Lower leg skin (tissue), 4 donors: ENCODE data around the gene DOCK1. TPM values are rescaled to one million over a fixed set of nuclear protein-coding genes. Genes with fewer than 3 reads are reported as not detected.

Experiments
- DNase-seq, 2 donors: peaks; one replicate each; pipeline ENCODE4 v3.0.0-alpha.2; 2019; ENCODE audit warnings: low spot score in 2 of 2
- H3K4me3 ChIP-seq: fragments of 200-600 bp; sonication (generic); 2 replicates; pipeline ENCODE4 v1.5.1; 2017; ENCODE audit warnings: mild to moderate bottlenecking, low read depth; ENCODE audit not compliant: poor library complexity, severe bottlenecking
- POLR2A ChIP-seq, 2 donors: fragments of 450-650 bp; IDR thresholded peaks; one replicate each; pipeline ENCODE4 v1.6.1; 2016 to 2017; ENCODE audit warnings: antibody characterized with exemption in 2 of 2, mild to moderate bottlenecking in 1 of 2, moderate library complexity in 1 of 2
- WGBS, 2 donors: methylation state at CpG; one replicate each; pipeline ENCODE4 v1.1.5; 2018; 5-methylcytosine and 5-hydroxymethylcytosine counted together
- intact Hi-C: fragments of 100-400 bp; cut with DNase I; formaldehyde crosslinking; loops from one replicate; pipeline ENCODE4 v1.15.0; 2023; ENCODE audit warnings: low total_unique reads
- total RNA-seq, 4 donors: library from RNA; depleted of rRNA; stranded (reverse); fragments of >200 nt; gene quantifications; one replicate each; pipeline ENCODE4 v1.1.0, GENCODE V29; 2016
- TF ChIP-seq, protein P1 (sequence below), 3 donors: fragments of 450-650 bp; IDR thresholded peaks; one replicate each; pipeline ENCODE4 v1.5.1; 2016; ENCODE audit warnings: antibody characterized with exemption in 3 of 3, mild to moderate bottlenecking in 3 of 3, moderate library complexity in 2 of 3

DOCK1 gene
- total RNA-seq, 4 donors from 2014 or later = 76.6 to 108 (median 83.4) TPM

DNA sequence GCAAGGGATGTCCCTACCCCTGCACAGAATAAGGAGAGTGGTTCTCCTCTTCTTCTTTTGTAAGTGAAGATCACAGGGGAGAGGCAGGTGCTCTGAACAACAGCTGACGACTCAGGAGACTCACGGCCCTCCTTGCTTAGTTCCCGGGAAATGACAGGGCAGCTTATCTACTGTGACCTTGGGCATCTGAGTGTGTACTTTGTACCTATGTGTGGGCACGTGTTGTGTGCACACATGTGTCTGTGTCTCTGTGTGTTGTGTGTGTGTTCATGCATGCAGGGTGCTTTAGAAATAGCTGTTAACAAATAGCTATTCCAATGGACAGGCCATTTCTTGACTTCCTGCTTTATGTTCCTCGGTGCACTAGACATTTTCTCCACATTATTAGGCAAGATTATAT lies 563.4 kb downstream of the DOCK1 start:
- WGBS, 2 donors = 79 to 80% methylated on average over 5 of the region's 5 CpGs
- H3K4me3 ChIP-seq = no peak overlapping the region
- no peak for DNase-seq
- intact Hi-C loops = no loop called here
- TF ChIP-seq POLR2A (IDR thresholded peaks at IDR 0.05) = no peak
- TF ChIP-seq, protein P1, sequence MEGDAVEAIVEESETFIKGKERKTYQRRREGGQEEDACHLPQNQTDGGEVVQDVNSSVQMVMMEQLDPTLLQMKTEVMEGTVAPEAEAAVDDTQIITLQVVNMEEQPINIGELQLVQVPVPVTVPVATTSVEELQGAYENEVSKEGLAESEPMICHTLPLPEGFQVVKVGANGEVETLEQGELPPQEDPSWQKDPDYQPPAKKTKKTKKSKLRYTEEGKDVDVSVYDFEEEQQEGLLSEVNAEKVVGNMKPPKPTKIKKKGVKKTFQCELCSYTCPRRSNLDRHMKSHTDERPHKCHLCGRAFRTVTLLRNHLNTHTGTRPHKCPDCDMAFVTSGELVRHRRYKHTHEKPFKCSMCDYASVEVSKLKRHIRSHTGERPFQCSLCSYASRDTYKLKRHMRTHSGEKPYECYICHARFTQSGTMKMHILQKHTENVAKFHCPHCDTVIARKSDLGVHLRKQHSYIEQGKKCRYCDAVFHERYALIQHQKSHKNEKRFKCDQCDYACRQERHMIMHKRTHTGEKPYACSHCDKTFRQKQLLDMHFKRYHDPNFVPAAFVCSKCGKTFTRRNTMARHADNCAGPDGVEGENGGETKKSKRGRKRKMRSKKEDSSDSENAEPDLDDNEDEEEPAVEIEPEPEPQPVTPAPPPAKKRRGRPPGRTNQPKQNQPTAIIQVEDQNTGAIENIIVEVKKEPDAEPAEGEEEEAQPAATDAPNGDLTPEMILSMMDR (IDR thresholded peaks at IDR 0.05) = no peak

DNA sequence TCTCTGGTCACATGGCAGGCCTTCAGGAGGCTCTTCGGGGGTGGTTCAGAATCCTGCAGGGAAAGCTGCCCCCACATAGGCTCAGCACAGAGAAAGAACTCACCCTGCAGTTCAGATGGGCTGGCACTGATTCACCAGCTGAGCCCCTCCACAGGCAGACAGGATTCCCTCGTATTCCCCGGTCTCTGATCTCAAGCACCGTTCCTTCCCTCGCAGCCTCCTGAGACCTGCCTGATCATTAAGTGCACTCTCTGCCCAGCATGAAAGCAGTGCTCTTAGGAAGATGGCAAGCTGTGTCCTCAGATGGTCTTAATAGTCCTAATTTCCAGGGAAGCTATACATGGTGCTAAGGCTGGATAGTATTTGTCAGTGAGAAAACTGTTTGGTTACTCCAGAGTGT lies 565.7 kb downstream of the DOCK1 start:
- intact Hi-C loops = no loop called here
- no peak for TF ChIP-seq POLR2A (IDR thresholded peaks at IDR 0.05)
- TF ChIP-seq, protein P1 (IDR thresholded peaks at IDR 0.05) = no peak
- no peak for DNase-seq
- 71 to 81% methylated on average over 5 of the region's 5 CpGs for WGBS, 2 donors
- no peak overlapping the region for H3K4me3 ChIP-seq

DNA sequence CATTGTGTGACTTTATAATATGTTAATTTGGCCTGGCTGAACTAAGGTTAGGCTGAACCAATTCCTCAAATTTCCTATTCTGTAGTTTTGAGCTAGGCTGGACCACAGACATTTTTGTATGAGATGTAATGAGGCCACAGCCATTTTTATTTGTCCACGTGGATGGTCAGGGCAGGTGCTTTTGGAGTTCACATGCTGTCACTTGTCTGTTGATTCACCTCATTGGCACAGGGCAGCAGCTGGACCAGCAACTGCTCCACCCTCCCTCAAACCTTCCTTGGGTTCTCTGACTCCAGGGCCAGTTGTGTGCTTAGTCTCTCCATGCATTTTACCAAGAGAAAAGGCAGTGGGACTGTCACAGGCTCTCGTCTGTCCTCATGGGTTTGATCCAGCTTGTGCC lies 567.7 kb downstream of the DOCK1 start:
- intact Hi-C loops = no loop called here
- 56 to 57% methylated on average over 2 of the region's 2 CpGs for WGBS, 2 donors

DNA sequence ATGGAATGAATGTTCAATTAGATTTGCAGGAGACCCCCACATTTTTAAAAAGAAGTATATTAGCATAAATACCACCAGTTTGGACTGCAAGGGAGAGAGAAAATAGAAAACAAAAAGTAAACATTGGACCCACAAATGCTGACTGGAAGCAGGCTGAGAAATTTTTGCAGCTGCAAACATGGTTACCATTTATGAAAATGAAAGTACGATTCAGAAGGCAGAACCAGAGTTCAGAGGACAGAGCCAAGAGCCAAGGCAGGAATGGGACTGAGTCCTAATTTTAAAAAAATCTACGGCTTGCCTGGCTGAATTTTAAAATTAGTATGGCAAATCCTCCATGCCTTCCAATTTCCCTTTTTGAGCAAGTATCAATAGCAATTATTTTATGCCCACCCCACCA lies 569.3 kb downstream of the DOCK1 start:
- TF ChIP-seq, protein P1 (IDR thresholded peaks at IDR 0.05) = no peak
- TF ChIP-seq POLR2A (IDR thresholded peaks at IDR 0.05) = no peak

More for the DNA sequence above, 567.7 kb downstream of the DOCK1 start:
- no peak overlapping the region for H3K4me3 ChIP-seq
- TF ChIP-seq POLR2A (IDR thresholded peaks at IDR 0.05) = no peak
- TF ChIP-seq, protein P1 (IDR thresholded peaks at IDR 0.05) = no peak
- no peak for DNase-seq

DNA sequence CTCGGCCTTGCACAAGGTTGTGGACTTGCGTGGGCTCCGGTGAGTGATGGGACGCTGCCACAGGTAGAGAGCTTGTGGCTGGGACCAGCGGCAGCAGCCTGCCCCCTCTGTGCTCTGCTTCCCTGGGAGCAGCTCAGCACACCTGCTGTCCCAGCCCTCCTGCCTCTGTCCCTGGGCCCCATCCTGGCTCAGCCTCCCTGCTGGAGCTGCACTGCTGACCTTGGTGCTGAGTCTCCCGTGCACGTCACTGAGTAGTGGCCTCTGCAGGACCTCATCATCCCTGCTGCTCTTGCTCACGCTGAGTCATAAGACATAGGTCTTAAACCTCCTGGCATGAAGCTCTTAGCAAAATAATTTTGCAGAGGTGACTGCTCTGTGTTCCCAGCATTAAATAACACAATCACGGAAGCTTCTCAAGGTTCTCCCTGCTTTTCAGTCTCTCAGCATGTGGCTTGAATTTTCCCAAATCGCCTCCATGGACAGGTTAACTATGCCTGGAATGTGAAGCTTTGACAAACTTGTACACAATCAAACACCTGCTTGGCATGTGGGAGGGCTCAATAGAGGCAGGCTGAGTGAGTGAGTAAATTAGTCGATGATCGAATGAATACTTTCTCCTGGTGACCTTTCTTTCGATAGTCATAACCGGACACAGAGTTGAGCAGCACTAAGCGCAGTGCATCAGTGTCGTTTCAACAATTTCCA lies 580.1 kb downstream of the DOCK1 start:
- H3K4me3 ChIP-seq = no peak overlapping the region
- DNase-seq = no peak
- 62 to 76% methylated on average over 15 to 16 of the region's 16 CpGs for WGBS, 2 donors
- intact Hi-C loops = no loop called here
- TF ChIP-seq, protein P1 (IDR thresholded peaks at IDR 0.05) = no peak
- TF ChIP-seq POLR2A (IDR thresholded peaks at IDR 0.05) = no peak

More for the DNA sequence above, 569.3 kb downstream of the DOCK1 start:
- intact Hi-C loops = no loop called here
- DNase-seq = no peak
- H3K4me3 ChIP-seq = no peak overlapping the region
- WGBS, 2 donors = 16 to 31% methylated on average over 2 of the region's 2 CpGs

DNA sequence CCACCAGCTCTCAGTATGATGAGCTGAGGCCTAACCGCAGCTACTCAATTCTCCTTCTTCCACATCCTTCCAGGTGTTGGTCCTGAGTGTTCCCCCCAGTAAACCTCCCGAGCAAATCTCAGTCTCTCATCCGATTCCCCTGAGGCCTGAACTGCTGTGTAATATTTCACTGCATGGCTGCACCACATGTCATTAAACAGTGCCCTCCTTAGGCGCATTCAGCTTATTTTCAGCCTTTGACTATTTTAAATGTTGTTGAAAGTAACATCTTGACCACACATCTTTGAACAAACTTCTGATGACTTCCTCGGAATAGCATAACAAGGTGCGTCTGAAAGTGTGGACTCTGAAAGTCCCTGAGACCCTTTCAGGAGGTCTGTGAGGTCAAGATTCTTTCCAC lies 581.1 kb downstream of the DOCK1 start:
- no peak overlapping the region for H3K4me3 ChIP-seq
- DNase-seq = no peak
- TF ChIP-seq, protein P1 (IDR thresholded peaks at IDR 0.05) = no peak
- no peak for TF ChIP-seq POLR2A (IDR thresholded peaks at IDR 0.05)
- whole genome bisulfite sequencing, 2 donors = 72 to 80% methylated on average over 6 of the region's 6 CpGs
- intact Hi-C loops = no loop called here
